Measurements from ENCODE around the gene WDR37.

The WDR37 gene

GRCh38 chr10:1078668-1079067 lies 22.5 kb downstream of the WDR37 start:
- H3K9me3 ChIP-seq (ENCODE audit: severe bottlenecking), result no peaks in the 10 kb centered on the region
- DNase-seq, result no peak
- H3K27me3 ChIP-seq (ENCODE audit: insufficient read depth, low read depth, severe bottlenecking), result no peaks in the 10 kb centered on the region
- H3K27ac ChIP-seq, result no peak overlapping the region
- H3K36me3 ChIP-seq, result no peaks in the 10 kb centered on the region
- no peak overlapping the region for H3K4me3 ChIP-seq (ENCODE audit: low read depth, low read length)
- no peak for TF ChIP-seq CTCF (IDR thresholded peaks at IDR 0.05; ENCODE audit: low read depth, low read length)

GRCh38 chr10:1083581-1083980 lies 27.4 kb downstream of the WDR37 start:
- DNase-seq, result no peak
- no peak for TF ChIP-seq CTCF (IDR thresholded peaks at IDR 0.05; ENCODE audit: low read depth, low read length)
- Histone ChIP-seq H3K4me3 (ENCODE audit: low read depth, low read length) (no peak overlapping the region), H3K27ac (no peak overlapping the region), H3K36me3 (no peaks in the 10 kb centered on the region; the same call in 1 of the 2 replicates), H3K9me3 (ENCODE audit: severe bottlenecking) (no peaks in the 10 kb centered on the region), H3K27me3 (ENCODE audit: insufficient read depth, low read depth, severe bottlenecking) (no peaks in the 10 kb centered on the region)

DNA sequence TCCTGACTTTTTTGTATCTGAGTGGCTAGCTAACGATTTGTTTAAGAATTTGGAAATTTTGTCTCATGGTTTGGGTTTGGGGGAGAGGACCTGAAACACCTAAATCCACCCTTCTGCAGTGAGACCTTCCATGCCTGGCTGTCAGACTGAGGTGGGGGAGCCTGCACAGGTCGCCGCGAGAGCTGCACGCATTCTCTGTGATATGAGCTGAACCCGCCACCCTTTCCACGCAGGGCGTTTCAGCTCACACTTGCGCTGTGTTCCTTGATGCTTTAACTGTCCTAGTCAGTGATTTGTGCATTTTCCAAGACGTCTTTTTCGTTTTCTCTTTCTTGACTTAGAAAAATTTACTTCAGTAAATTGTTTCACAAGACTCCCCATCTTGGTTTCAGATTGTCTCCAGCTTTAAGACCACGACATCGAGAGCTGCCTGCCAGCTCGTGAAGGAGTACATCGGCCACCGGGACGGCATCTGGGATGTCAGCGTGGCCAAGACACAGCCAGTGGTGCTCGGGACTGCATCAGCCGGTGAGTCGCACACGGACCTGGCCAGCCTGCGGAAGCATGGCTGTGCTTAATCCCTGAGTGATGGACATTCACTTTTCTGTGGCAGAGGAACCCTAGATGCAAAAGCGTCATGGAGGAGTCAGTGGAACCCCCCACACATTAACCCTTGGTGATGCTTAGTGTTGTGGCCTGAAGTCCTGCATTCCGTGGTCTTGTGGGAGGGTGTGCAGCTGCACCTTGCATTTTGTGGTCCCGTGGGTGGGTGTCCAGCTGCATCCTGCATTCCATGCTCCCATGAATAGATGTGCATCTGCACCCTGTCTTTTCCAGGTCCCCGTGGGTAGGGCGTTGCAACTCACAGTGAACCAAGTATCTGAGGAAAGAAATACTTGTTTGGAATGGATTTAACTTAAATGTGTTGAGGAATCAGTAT lies 28.1 kb downstream of the WDR37 start:
- no peak for TF ChIP-seq CTCF (IDR thresholded peaks at IDR 0.05; ENCODE audit: low read depth, low read length)
- Histone ChIP-seq H3K4me3 (ENCODE audit: low read depth, low read length) (no peak overlapping the region), H3K36me3 (no peaks in the 10 kb centered on the region; the same call in 1 of the 2 replicates), H3K9me3 (ENCODE audit: severe bottlenecking) (no peaks in the 10 kb centered on the region), H3K27me3 (ENCODE audit: insufficient read depth, low read depth, severe bottlenecking) (no peaks in the 10 kb centered on the region), H3K27ac (no peak overlapping the region)
- no peak for DNase-seq

DNA sequence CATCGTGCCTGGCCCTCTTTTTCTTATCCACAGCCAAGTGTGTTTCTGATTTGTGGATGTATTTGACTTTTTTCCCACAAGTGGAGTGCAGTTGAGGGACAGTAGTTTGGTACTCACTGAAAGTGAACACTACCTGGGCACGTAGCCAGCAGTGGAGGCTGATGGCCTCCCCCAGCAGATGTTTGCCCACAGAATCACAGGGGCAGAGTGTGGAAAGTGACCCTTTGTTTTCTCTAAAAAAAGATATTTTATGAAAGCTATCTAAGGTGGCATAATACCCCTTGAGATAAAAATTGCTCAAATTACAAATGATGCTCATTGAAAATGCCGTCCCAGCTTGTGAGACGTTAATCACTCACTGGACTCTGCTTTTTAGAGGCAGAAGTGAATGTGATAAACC lies 29.1 kb downstream of the WDR37 start:
- no peak for TF ChIP-seq CTCF (IDR thresholded peaks at IDR 0.05; ENCODE audit: low read depth, low read length)
- no peaks in the 10 kb centered on the region for H3K9me3 ChIP-seq (ENCODE audit: severe bottlenecking)
- no peaks in the 10 kb centered on the region; the same call in 1 of the 2 replicates for H3K36me3 ChIP-seq
- no peak for DNase-seq
- no peak overlapping the region for H3K4me3 ChIP-seq (ENCODE audit: low read depth, low read length)
- no peaks in the 10 kb centered on the region for H3K27me3 ChIP-seq (ENCODE audit: insufficient read depth, low read depth, severe bottlenecking)
- H3K27ac ChIP-seq, result no peak overlapping the region

- H3K36me3 ChIP-seq, result no peaks in the 10 kb centered on the region; the same call in 1 of the 2 replicates
- TF ChIP-seq CTCF (IDR thresholded peaks at IDR 0.05; ENCODE audit: low read depth, low read length), result no peak
- H3K27me3 ChIP-seq (ENCODE audit: insufficient read depth, low read depth, severe bottlenecking), result no peaks in the 10 kb centered on the region
- H3K4me3 ChIP-seq (ENCODE audit: low read depth, low read length), result no peak overlapping the region
- no peak overlapping the region for H3K27ac ChIP-seq
- DNase-seq, result no peak
- no peaks in the 10 kb centered on the region for H3K9me3 ChIP-seq (ENCODE audit: severe bottlenecking)
Observed at GRCh38 chr10:1086787-1087186, 30.6 kb downstream of the WDR37 start.

Data from WERI-Rb-1 (cell line).